Activated CD4-positive, CD25-positive, alpha-beta regulatory T cell (primary cell): ENCODE results near the gene RAB13.
"Not testable (repeated sequence)": the region's sequence is repeated elsewhere in the genome, so short reads cannot be mapped to it uniquely, and the experiment has no call there.

Experiments
- DNase-seq, 4 experiments: peaks; one replicate each; lab custom pipeline; 2025; lab: John Stamatoyannopoulos, UW

RAB13 gene

GRCh38 chr1:153985941-153986761 lies at the start of gene RAB13:
Gene RAB13, minus strand, starts transcription at chr1:153986339. Its CDS starts 103 bp downstream, at chr1:153986236.
- DNase-seq = no peak

GRCh38 chr1:154033697-154034096 lies 47.6 kb upstream of the RAB13 start:
- not testable (repeated sequence) for DNase-seq

- no peak for DNase-seq
Observed at GRCh38 chr1:154019940-154020339, 33.8 kb upstream of the RAB13 start.

GRCh38 chr1:154019269-154019668 lies 33.1 kb upstream of the RAB13 start:
- no peak for DNase-seq

- no peak for DNase-seq
Observed at GRCh38 chr1:154014154-154014907, 28.2 kb upstream of the RAB13 start.

- DNase-seq = not testable (repeated sequence)
Observed at GRCh38 chr1:154012543-154012942, 26.4 kb upstream of the RAB13 start.

GRCh38 chr1:154012129-154012528 lies 26.0 kb upstream of the RAB13 start:
- DNase-seq = no peak

GRCh38 chr1:154006136-154006535 lies 20.0 kb upstream of the RAB13 start:
- DNase-seq = no peak

GRCh38 chr1:154000420-154000819 lies 14.3 kb upstream of the RAB13 start:
- DNase-seq = no peak

GRCh38 chr1:153996882-153997281 lies 10.7 kb upstream of the RAB13 start:
- not testable (repeated sequence) for DNase-seq

- no peak for DNase-seq
Observed at GRCh38 chr1:153995640-153996039, 9.5 kb upstream of the RAB13 start.

GRCh38 chr1:153995202-153995601 lies 9.1 kb upstream of the RAB13 start:
- DNase-seq = no peak

GRCh38 chr1:153991806-153992205 lies 5.7 kb upstream of the RAB13 start:
- DNase-seq = no peak

GRCh38 chr1:153991151-153991630 lies 5.1 kb upstream of the RAB13 start:
- no peak for DNase-seq

GRCh38 chr1:153990468-153991150 lies 4.5 kb upstream of the RAB13 start, which contains the start of gene RPS27:
Gene RPS27, plus strand, starts transcription at chr1:153990762. Its CDS starts 35 bp downstream, at chr1:153990797.
- DNase-seq = peak; percentile 59 to 78 (median 72)

- DNase-seq = no peak
Observed at GRCh38 chr1:153987621-153988020, 1.5 kb upstream of the RAB13 start.

GRCh38 chr1:153985341-153985912 lies 712 bp downstream of the RAB13 start:
- no peak for DNase-seq

GRCh38 chr1:153984123-153984894 lies 1.8 kb downstream of the RAB13 start:
- no peak for DNase-seq

GRCh38 chr1:153981735-153982134 lies 4.4 kb downstream of the RAB13 start:
- DNase-seq = not testable (repeated sequence)

- not testable (repeated sequence) for DNase-seq
Observed at GRCh38 chr1:153979091-153979490, 7.0 kb downstream of the RAB13 start.

- DNase-seq = no peak
Observed at GRCh38 chr1:153978274-153978909, 7.7 kb downstream of the RAB13 start.
